ENCODE results near the gene MLLT3. TPM values are rescaled to one million over a fixed set of nuclear protein-coding genes. Genes with fewer than 3 reads are reported as not detected.

Gene MLLT3
- total and polyA plus RNA-seq, 9 donors = 8.7 to 15.4 (median 13.8) TPM

GRCh38 chr9:20326516-20326915 is 295.8 kb downstream of the MLLT3 start:
- TF ChIP-seq, protein P1, sequence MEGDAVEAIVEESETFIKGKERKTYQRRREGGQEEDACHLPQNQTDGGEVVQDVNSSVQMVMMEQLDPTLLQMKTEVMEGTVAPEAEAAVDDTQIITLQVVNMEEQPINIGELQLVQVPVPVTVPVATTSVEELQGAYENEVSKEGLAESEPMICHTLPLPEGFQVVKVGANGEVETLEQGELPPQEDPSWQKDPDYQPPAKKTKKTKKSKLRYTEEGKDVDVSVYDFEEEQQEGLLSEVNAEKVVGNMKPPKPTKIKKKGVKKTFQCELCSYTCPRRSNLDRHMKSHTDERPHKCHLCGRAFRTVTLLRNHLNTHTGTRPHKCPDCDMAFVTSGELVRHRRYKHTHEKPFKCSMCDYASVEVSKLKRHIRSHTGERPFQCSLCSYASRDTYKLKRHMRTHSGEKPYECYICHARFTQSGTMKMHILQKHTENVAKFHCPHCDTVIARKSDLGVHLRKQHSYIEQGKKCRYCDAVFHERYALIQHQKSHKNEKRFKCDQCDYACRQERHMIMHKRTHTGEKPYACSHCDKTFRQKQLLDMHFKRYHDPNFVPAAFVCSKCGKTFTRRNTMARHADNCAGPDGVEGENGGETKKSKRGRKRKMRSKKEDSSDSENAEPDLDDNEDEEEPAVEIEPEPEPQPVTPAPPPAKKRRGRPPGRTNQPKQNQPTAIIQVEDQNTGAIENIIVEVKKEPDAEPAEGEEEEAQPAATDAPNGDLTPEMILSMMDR (IDR thresholded peaks at IDR 0.05) = no peak
- TF ChIP-seq EP300 (IDR thresholded peaks at IDR 0.05) = no peak
- TF ChIP-seq POLR2A (IDR thresholded peaks at IDR 0.05) = no peak
- WGBS, 3 donors = 79 to 84% (median 83%) methylated on average over 2 of the region's 2 CpGs

GRCh38 chr9:20325008-20325407 is 297.3 kb downstream of the MLLT3 start:
- Histone ChIP-seq H3K27ac (no peak overlapping the region), H3K27me3 (no peaks in the 10 kb centered on the region), H3K36me3 (no peaks in the 10 kb centered on the region), H3K9me3 (no peaks in the 10 kb centered on the region), H3K4me3 (no peak overlapping the region), H3K4me1 (ENCODE audit: insufficient read depth) (no peaks in the 10 kb centered on the region)
- intact Hi-C loops (cut with DNase I) = no loop called here
- 87 to 91% (median 89%) methylated on average over 9 of the region's 9 CpGs for WGBS, 3 donors
- TF ChIP-seq, protein P1 (IDR thresholded peaks at IDR 0.05) = no peak
- TF ChIP-seq EP300 (IDR thresholded peaks at IDR 0.05) = no peak
- TF ChIP-seq POLR2A (IDR thresholded peaks at IDR 0.05) = no peak
- DNase-seq = no peak

More at GRCh38 chr9:20326516-20326915, 295.8 kb downstream of the MLLT3 start:
- Histone ChIP-seq H3K9me3 (no peaks in the 10 kb centered on the region), H3K4me1 (ENCODE audit: insufficient read depth) (no peaks in the 10 kb centered on the region), H3K27ac (no peak overlapping the region), H3K27me3 (no peaks in the 10 kb centered on the region), H3K4me3 (no peak overlapping the region), H3K36me3 (no peaks in the 10 kb centered on the region)
- intact Hi-C loops (cut with DNase I) = no loop called here
- no peak for DNase-seq

GRCh38 chr9:20322212-20322611 is 300.1 kb downstream of the MLLT3 start:
- intact Hi-C loops (cut with DNase I) = no loop called here
- Histone ChIP-seq H3K9me3 (no peaks in the 10 kb centered on the region), H3K4me3 (no peak overlapping the region), H3K27ac (no peak overlapping the region), H3K4me1 (ENCODE audit: insufficient read depth) (no peaks in the 10 kb centered on the region), H3K36me3 (no peaks in the 10 kb centered on the region), H3K27me3 (no peaks in the 10 kb centered on the region)
- TF ChIP-seq, protein P1 (IDR thresholded peaks at IDR 0.05) = no peak
- TF ChIP-seq EP300 (IDR thresholded peaks at IDR 0.05) = no peak
- TF ChIP-seq POLR2A (IDR thresholded peaks at IDR 0.05) = no peak
- no peak for DNase-seq
- WGBS, 3 donors = 96 to 99% (median 99%) methylated on average over 4 of the region's 4 CpGs

GRCh38 chr9:20321423-20322082 is 300.7 kb downstream of the MLLT3 start:
- H3K4me1 ChIP-seq (ENCODE audit: insufficient read depth) = no peaks in the 10 kb centered on the region
- 45 to 52% (median 48%) methylated on average over 6 of the region's 6 CpGs for WGBS, 3 donors
- H3K36me3 ChIP-seq = no peaks in the 10 kb centered on the region
- TF ChIP-seq POLR2A (IDR thresholded peaks at IDR 0.05) (no peak), EP300 (IDR thresholded peaks at IDR 0.05) (no peak)
- TF ChIP-seq, protein P1 (IDR thresholded peaks at IDR 0.05) = no peak
- intact Hi-C loops (cut with DNase I) = no loop called here
- no peaks in the 10 kb centered on the region for H3K9me3 ChIP-seq
- no peak overlapping the region for H3K27ac ChIP-seq
- H3K27me3 ChIP-seq = no peaks in the 10 kb centered on the region
- DNase-seq = no peak
- no peak overlapping the region for H3K4me3 ChIP-seq
